GM23338 (cell line): Measurements from ENCODE around the gene KRTAP12-1. TPM values are rescaled to one million over a fixed set of nuclear protein-coding genes. Genes with fewer than 3 reads are reported as not detected.

Source experiments
- ATAC-seq: fragments of 200-7000 bp; cut with Tn5 transposase; 3 replicates; pipeline ENCODE4 v1.9.1; 2020
- DNase-seq: peaks from one replicate; pipeline ENCODE4 v3.0.0-alpha.2; 2015; ENCODE audit warnings: low spot score
- H2AFZ ChIP-seq: fragments of 200-600 bp; sonication (generic); 2 replicates; pipeline ENCODE4 v1.8.0; 2016; ENCODE audit warnings: antibody characterized with exemption, mild to moderate bottlenecking, moderate library complexity
- H3F3A ChIP-seq: fragments of 200-600 bp; sonication (generic); replicated peaks from 2 replicates; pipeline ENCODE4 v1.8.0; 2017; ENCODE audit warnings: antibody characterized with exemption, mixed run types, low read depth
- H3K27ac ChIP-seq: fragments of 200-600 bp; sonication (generic); 2 replicates; pipeline ENCODE4 v1.6.1; 2016; ENCODE audit warnings: low read depth
- H3K27me3 ChIP-seq: fragments of 200-600 bp; sonication (generic); 2 replicates; pipeline ENCODE4 v1.8.0; 2016; ENCODE audit warnings: mild to moderate bottlenecking, mixed run types, moderate library complexity; ENCODE audit not compliant: insufficient read depth
- H3K36me3 ChIP-seq: fragments of 200-600 bp; sonication (generic); 2 replicates; pipeline ENCODE4 v1.8.0; 2016; ENCODE audit warnings: mild to moderate bottlenecking; ENCODE audit not compliant: insufficient read depth
- H3K4me1 ChIP-seq: fragments of 200-600 bp; sonication (generic); 2 replicates; pipeline ENCODE4 v1.8.0; 2016; ENCODE audit warnings: mild to moderate bottlenecking, moderate library complexity; ENCODE audit not compliant: insufficient read depth
- H3K4me2 ChIP-seq: fragments of 200-600 bp; sonication (generic); 2 replicates; pipeline ENCODE4 v1.7.1; 2017; ENCODE audit warnings: mixed run types
- H3K4me3 ChIP-seq: fragments of 200-600 bp; sonication (generic); 2 replicates; pipeline ENCODE4 v1.6.1; 2016; ENCODE audit warnings: mixed run types
- H3K79me2 ChIP-seq: fragments of 200-600 bp; sonication (generic); replicated peaks from 2 replicates; pipeline ENCODE4 v1.8.0; 2017; ENCODE audit warnings: mild to moderate bottlenecking; ENCODE audit not compliant: insufficient read depth
- H3K9me2 ChIP-seq: fragments of 200-600 bp; sonication (generic); 2 replicates; pipeline ENCODE4 v1.8.0; 2017; ENCODE audit not compliant: insufficient read depth
- H4K20me1 ChIP-seq: fragments of 200-600 bp; sonication (generic); replicated peaks from 2 replicates; pipeline ENCODE4 v1.8.0; 2017; ENCODE audit warnings: mild to moderate bottlenecking; ENCODE audit not compliant: insufficient read depth
- H3K27ac Mint-ChIP-seq: 2 replicates; pipeline ENCODE4 v1.8.0; 2020; ENCODE audit warnings: inconsistent platforms, mild to moderate bottlenecking, moderate library complexity, mixed read lengths
- H3K27me3 Mint-ChIP-seq: 3 replicates; pipeline ENCODE4 v1.8.0; 2022; ENCODE audit warnings: low read depth, mild to moderate bottlenecking, moderate library complexity, mixed read lengths, inconsistent platforms; ENCODE audit not compliant: insufficient read depth, poor library complexity
- H3K36me3 Mint-ChIP-seq: 3 replicates; pipeline ENCODE4 v1.8.0; 2021; ENCODE audit warnings: low read depth, mild to moderate bottlenecking, inconsistent platforms, moderate library complexity, mixed read lengths
- H3K4me1 Mint-ChIP-seq: 3 replicates; pipeline ENCODE4 v1.8.0; 2020; ENCODE audit warnings: mild to moderate bottlenecking, inconsistent platforms, mixed read lengths
- H3K4me3 Mint-ChIP-seq: 3 replicates; pipeline ENCODE4 v1.8.0; 2021; ENCODE audit warnings: moderate library complexity, mild to moderate bottlenecking, inconsistent platforms, mixed read lengths
- H3K9me3 Mint-ChIP-seq: 3 replicates; pipeline ENCODE4 v1.8.0; 2020; ENCODE audit warnings: moderate library complexity, mild to moderate bottlenecking, inconsistent platforms, mixed read lengths
- CREB1 ChIP-seq: fragments of 250-450 bp; sonication (Bioruptor Pico); IDR thresholded peaks from 2 replicates; pipeline ENCODE4 v1.5.0; 2020; ENCODE audit warnings: low read depth, mild to moderate bottlenecking, moderate library complexity
- EZH2 ChIP-seq: fragments of 200-600 bp; sonication (generic); IDR thresholded peaks from one replicate; pipeline ENCODE4 v1.8.0; 2017; ENCODE audit warnings: antibody characterized with exemption, mild to moderate bottlenecking, low read depth; ENCODE audit not compliant: unreplicated experiment
- EZH2phosphoT487 ChIP-seq: fragments of 200-600 bp; sonication (generic); IDR thresholded peaks from one replicate; pipeline ENCODE4 v1.8.1; 2018; ENCODE audit warnings: antibody characterized with exemption; ENCODE audit not compliant: unreplicated experiment
- JUNB ChIP-seq: IDR thresholded peaks from one replicate; pipeline ENCODE4 v1.6.1; 2016; ENCODE audit warnings: antibody characterized with exemption; ENCODE audit not compliant: unreplicated experiment
- NANOG ChIP-seq: IDR thresholded peaks from 2 replicates; pipeline ENCODE4 v1.6.1; 2016; ENCODE audit warnings: antibody characterized with exemption, borderline replicate concordance
- POLR2AphosphoS5 ChIP-seq: IDR thresholded peaks from 2 replicates; pipeline ENCODE4 v1.6.1; 2016; ENCODE audit warnings: antibody characterized with exemption, low read depth
- STAT1 ChIP-seq: IDR thresholded peaks from one replicate; pipeline ENCODE4 v1.6.1; 2016; ENCODE audit warnings: antibody characterized with exemption; ENCODE audit not compliant: unreplicated experiment
- polyA plus RNA-seq: library from polyadenylated mRNA; unstranded; fragments of >200 nt; fragmentation: Nextera tagmentation; extraction: Ambion mirVana; gene quantifications from 2 replicates; pipeline ENCODE4 v1.2.1, GENCODE V29; 2016
- total RNA-seq: library from RNA; depleted of rRNA; stranded (reverse); fragments of >200 nt; shearing (Covaris generic); gene quantifications from 2 replicates; pipeline ENCODE4 v1.2.3, GENCODE V29; 2014
- TF ChIP-seq, protein P1 (sequence below): IDR thresholded peaks from 2 replicates; pipeline ENCODE4 v1.6.1; 2016; ENCODE audit warnings: antibody characterized with exemption
- TF ChIP-seq, protein P2 (sequence below): fragments of 250-450 bp; sonication (Bioruptor Pico); IDR thresholded peaks from 2 replicates; pipeline ENCODE4 v1.5.0; 2020; ENCODE audit warnings: mild to moderate bottlenecking, moderate library complexity
- TF ChIP-seq, protein P3 (sequence below): IDR thresholded peaks from one replicate; pipeline ENCODE4 v1.6.1; 2018; ENCODE audit warnings: antibody characterized with exemption; ENCODE audit not compliant: unreplicated experiment
- TF ChIP-seq, protein P4 (sequence below), 2 experiments: fragments of 200-600 bp in 1 of 2; sonication (generic) in 1 of 2; conservative IDR thresholded peaks; 2 replicates each; pipeline versions ENCODE4 v1.5.1 to v1.6.1; 2016 to 2017; ENCODE audit warnings: antibody characterized with exemption in 2 of 2, low read depth in 2 of 2, mild to moderate bottlenecking in 2 of 2, moderate library complexity in 1 of 2

The KRTAP12-1 gene
- total and polyA plus RNA-seq, 2 experiments from 2014 or later, result not detected

DNA sequence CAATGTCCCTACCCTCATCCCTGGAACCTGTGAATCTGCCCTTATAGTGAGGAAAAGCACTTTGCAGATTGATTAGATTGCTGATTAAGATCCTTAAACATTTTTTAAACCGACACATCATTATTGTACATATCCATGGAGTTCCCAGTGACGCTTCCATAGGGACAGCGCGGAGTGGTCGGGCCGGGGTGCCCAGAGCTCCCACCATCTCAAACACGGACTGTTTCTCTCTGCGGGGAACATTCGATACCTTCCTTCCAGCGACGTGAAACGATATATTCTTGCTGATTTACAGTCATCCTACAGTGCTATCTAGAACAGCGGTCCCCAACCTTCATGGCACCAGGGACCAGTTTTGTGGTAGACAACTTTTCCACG is 19.0 kb upstream of the KRTAP12-1 start:
- Histone ChIP-seq H3K4me2 (no peak overlapping the region), H2AFZ (no peak overlapping the region), H3K79me2 (no peaks in the 10 kb centered on the region), H3K27ac (no peak overlapping the region), H4K20me1 (no peaks in the 10 kb centered on the region), H3K36me3 (no peaks in the 10 kb centered on the region), H3F3A (0 out of 2 replicates have a peak, but pooled peaks cover 4% of the 10 kb centered on the region), H3K27me3 (peaks cover 6% of the 10 kb centered on the region), H3K4me3 (no peak overlapping the region), H3K4me1 (peaks cover 46% of the 10 kb centered on the region), H3K9me2 (no peaks in the 10 kb centered on the region)
- DNase-seq, result no peak
- ATAC-seq, result no peak
- Mint-ChIP-seq H3K27ac (no peak overlapping the region), H3K9me3 (peaks cover 2% of the 10 kb centered on the region; the same call in 1 of the 3 replicates), H3K36me3 (no peaks in the 10 kb centered on the region), H3K27me3 (peaks cover 28% of the 10 kb centered on the region), H3K4me3 (no peak overlapping the region), H3K4me1 (peaks cover 79% of the 10 kb centered on the region)
- TF ChIP-seq JUNB, result no peak
- no peak for TF ChIP-seq CREB1 (CRISPR knock-in tag)
- TF ChIP-seq, protein P1, sequence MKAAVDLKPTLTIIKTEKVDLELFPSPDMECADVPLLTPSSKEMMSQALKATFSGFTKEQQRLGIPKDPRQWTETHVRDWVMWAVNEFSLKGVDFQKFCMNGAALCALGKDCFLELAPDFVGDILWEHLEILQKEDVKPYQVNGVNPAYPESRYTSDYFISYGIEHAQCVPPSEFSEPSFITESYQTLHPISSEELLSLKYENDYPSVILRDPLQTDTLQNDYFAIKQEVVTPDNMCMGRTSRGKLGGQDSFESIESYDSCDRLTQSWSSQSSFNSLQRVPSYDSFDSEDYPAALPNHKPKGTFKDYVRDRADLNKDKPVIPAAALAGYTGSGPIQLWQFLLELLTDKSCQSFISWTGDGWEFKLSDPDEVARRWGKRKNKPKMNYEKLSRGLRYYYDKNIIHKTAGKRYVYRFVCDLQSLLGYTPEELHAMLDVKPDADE, result no peak
- TF ChIP-seq, protein P2, sequence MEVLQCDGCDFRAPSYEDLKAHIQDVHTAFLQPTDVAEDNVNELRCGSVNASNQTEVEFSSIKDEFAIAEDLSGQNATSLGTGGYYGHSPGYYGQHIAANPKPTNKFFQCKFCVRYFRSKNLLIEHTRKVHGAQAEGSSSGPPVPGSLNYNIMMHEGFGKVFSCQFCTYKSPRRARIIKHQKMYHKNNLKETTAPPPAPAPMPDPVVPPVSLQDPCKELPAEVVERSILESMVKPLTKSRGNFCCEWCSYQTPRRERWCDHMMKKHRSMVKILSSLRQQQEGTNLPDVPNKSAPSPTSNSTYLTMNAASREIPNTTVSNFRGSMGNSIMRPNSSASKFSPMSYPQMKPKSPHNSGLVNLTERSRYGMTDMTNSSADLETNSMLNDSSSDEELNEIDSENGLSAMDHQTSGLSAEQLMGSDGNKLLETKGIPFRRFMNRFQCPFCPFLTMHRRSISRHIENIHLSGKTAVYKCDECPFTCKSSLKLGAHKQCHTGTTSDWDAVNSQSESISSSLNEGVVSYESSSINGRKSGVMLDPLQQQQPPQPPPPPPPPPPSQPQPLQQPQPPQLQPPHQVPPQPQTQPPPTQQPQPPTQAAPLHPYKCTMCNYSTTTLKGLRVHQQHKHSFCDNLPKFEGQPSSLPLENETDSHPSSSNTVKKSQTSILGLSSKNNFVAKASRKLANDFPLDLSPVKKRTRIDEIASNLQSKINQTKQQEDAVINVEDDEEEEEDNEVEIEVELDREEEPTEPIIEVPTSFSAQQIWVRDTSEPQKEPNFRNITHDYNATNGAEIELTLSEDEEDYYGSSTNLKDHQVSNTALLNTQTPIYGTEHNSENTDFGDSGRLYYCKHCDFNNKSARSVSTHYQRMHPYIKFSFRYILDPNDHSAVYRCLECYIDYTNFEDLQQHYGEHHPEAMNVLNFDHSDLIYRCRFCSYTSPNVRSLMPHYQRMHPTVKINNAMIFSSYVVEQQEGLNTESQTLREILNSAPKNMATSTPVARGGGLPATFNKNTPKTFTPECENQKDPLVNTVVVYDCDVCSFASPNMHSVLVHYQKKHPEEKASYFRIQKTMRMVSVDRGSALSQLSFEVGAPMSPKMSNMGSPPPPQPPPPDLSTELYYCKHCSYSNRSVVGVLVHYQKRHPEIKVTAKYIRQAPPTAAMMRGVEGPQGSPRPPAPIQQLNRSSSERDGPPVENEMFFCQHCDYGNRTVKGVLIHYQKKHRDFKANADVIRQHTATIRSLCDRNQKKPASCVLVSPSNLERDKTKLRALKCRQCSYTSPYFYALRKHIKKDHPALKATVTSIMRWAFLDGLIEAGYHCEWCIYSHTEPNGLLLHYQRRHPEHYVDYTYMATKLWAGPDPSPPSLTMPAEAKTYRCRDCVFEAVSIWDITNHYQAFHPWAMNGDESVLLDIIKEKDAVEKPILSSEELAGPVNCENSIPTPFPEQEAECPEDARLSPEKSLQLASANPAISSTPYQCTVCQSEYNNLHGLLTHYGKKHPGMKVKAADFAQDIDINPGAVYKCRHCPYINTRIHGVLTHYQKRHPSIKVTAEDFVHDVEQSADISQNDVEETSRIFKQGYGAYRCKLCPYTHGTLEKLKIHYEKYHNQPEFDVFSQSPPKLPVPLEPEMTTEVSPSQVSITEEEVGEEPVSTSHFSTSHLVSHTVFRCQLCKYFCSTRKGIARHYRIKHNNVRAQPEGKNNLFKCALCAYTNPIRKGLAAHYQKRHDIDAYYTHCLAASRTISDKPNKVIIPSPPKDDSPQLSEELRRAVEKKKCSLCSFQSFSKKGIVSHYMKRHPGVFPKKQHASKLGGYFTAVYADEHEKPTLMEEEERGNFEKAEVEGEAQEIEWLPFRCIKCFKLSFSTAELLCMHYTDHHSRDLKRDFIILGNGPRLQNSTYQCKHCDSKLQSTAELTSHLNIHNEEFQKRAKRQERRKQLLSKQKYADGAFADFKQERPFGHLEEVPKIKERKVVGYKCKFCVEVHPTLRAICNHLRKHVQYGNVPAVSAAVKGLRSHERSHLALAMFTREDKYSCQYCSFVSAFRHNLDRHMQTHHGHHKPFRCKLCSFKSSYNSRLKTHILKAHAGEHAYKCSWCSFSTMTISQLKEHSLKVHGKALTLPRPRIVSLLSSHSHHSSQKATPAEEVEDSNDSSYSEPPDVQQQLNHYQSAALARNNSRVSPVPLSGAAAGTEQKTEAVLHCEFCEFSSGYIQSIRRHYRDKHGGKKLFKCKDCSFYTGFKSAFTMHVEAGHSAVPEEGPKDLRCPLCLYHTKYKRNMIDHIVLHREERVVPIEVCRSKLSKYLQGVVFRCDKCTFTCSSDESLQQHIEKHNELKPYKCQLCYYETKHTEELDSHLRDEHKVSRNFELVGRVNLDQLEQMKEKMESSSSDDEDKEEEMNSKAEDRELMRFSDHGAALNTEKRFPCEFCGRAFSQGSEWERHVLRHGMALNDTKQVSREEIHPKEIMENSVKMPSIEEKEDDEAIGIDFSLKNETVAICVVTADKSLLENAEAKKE, result no peak
- TF ChIP-seq, protein P3, sequence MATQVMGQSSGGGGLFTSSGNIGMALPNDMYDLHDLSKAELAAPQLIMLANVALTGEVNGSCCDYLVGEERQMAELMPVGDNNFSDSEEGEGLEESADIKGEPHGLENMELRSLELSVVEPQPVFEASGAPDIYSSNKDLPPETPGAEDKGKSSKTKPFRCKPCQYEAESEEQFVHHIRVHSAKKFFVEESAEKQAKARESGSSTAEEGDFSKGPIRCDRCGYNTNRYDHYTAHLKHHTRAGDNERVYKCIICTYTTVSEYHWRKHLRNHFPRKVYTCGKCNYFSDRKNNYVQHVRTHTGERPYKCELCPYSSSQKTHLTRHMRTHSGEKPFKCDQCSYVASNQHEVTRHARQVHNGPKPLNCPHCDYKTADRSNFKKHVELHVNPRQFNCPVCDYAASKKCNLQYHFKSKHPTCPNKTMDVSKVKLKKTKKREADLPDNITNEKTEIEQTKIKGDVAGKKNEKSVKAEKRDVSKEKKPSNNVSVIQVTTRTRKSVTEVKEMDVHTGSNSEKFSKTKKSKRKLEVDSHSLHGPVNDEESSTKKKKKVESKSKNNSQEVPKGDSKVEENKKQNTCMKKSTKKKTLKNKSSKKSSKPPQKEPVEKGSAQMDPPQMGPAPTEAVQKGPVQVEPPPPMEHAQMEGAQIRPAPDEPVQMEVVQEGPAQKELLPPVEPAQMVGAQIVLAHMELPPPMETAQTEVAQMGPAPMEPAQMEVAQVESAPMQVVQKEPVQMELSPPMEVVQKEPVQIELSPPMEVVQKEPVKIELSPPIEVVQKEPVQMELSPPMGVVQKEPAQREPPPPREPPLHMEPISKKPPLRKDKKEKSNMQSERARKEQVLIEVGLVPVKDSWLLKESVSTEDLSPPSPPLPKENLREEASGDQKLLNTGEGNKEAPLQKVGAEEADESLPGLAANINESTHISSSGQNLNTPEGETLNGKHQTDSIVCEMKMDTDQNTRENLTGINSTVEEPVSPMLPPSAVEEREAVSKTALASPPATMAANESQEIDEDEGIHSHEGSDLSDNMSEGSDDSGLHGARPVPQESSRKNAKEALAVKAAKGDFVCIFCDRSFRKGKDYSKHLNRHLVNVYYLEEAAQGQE, result no peak
- TF ChIP-seq, protein P4, sequence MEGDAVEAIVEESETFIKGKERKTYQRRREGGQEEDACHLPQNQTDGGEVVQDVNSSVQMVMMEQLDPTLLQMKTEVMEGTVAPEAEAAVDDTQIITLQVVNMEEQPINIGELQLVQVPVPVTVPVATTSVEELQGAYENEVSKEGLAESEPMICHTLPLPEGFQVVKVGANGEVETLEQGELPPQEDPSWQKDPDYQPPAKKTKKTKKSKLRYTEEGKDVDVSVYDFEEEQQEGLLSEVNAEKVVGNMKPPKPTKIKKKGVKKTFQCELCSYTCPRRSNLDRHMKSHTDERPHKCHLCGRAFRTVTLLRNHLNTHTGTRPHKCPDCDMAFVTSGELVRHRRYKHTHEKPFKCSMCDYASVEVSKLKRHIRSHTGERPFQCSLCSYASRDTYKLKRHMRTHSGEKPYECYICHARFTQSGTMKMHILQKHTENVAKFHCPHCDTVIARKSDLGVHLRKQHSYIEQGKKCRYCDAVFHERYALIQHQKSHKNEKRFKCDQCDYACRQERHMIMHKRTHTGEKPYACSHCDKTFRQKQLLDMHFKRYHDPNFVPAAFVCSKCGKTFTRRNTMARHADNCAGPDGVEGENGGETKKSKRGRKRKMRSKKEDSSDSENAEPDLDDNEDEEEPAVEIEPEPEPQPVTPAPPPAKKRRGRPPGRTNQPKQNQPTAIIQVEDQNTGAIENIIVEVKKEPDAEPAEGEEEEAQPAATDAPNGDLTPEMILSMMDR (conservative IDR thresholded peaks at IDR 0.05; ENCODE audit: low read depth in 2 of 2), result no peak
- no peak for TF ChIP-seq POLR2AphosphoS5
- no peak for TF ChIP-seq STAT1
- TF ChIP-seq NANOG, result no peak
- no peak for TF ChIP-seq EZH2phosphoT487
- no peak for TF ChIP-seq EZH2
